Epithelial cell of proximal tubule (primary cell): Measurements from ENCODE around the gene RNF112. TPM values are rescaled to one million over a fixed set of nuclear protein-coding genes. Genes with fewer than 3 reads are reported as not detected.

Experiments used
- DNase-seq: peaks from one replicate; pipeline ENCODE4 v3.0.0-alpha.2; 2011; ENCODE audit warnings: low read depth
- H3K4me3 ChIP-seq: 2 replicates; pipeline ENCODE4 v1.5.1; 2011; ENCODE audit warnings: low read depth, mild to moderate bottlenecking, low read length
- CTCF ChIP-seq: conservative IDR thresholded peaks from 2 replicates; pipeline ENCODE4 v1.5.1; 2012; ENCODE audit warnings: low read depth, mild to moderate bottlenecking, low read length
- total RNA-seq: library from RNA; depleted of rRNA; stranded (reverse); fragments of >200 nt; gene quantifications from 2 replicates; pipeline ENCODE4 v1.2.3, GENCODE V29; 2015

The RNF112 gene
- 0.06 TPM in 1 of 2 replicates, not detected in the other for total RNA-seq

GRCh38 chr17:19410875-19411620 is at the start of gene RNF112:
RNF112 (plus strand) TSS chr17:19411232; CDS start chr17:19411409, 177 bp downstream.
- TF ChIP-seq CTCF = no peak
- no peak within 1 kb of the TSS for H3K4me3 ChIP-seq
- no peak for DNase-seq

- no peak for DNase-seq
- H3K4me3 ChIP-seq = peak overlapping the region; percentile 80
- TF ChIP-seq CTCF = no peak
Measured at GRCh38 chr17:19361326-19361725, 49.7 kb upstream of the RNF112 start.

GRCh38 chr17:19361944-19362276 is 49.1 kb upstream of the RNF112 start:
- no peak for DNase-seq
- peak overlapping the region; percentile 80 for H3K4me3 ChIP-seq
- no peak for TF ChIP-seq CTCF

- peak; percentile 41 for DNase-seq
- peak; percentile 77 for TF ChIP-seq CTCF
- peak within 1 kb of the TSS; percentile 80 for H3K4me3 ChIP-seq
Measured at GRCh38 chr17:19362277-19363113, 48.5 kb upstream of the RNF112 start, which contains the start of gene B9D1. B9D1 (minus strand) TSS chr17:19362723; CDS start chr17:19362569, 154 bp downstream.

- H3K4me3 ChIP-seq = peak overlapping the region; percentile 80
- TF ChIP-seq CTCF = peak; percentile 16
- no peak for DNase-seq
Measured at GRCh38 chr17:19363114-19363438, 48.0 kb upstream of the RNF112 start.

GRCh38 chr17:19363460-19364035 is 47.5 kb upstream of the RNF112 start:
- H3K4me3 ChIP-seq = no peak overlapping the region
- DNase-seq = no peak
- no peak for TF ChIP-seq CTCF
